Measurements from ENCODE around the gene MED25.

MED25 gene

GRCh38 chr19:49817964-49818648 lies at the start of gene MED25:
TSS of gene MED25 (plus strand) at chr19:49818289. CDS start at chr19:49818342, 53 bp downstream.
- no peak; the same call in 1 of the 2 replicates for TF ChIP-seq CTCF (IDR thresholded peaks at IDR 0.05; ENCODE audit: low read depth, low read length)
- DNase-seq (ENCODE audit: extremely low read depth, low read depth) = peak; percentile 61

- DNase-seq (ENCODE audit: extremely low read depth, low read depth) = no peak
- TF ChIP-seq CTCF (IDR thresholded peaks at IDR 0.05; ENCODE audit: low read depth, low read length) = no peak
These were observed 47.6 kb upstream of the MED25 start for GRCh38 chr19:49770529-49770928.

GRCh38 chr19:49771674-49772139 lies 46.4 kb upstream of the MED25 start:
- DNase-seq (ENCODE audit: extremely low read depth, low read depth) = no peak

GRCh38 chr19:49772850-49773432 lies 45.1 kb upstream of the MED25 start:
- TF ChIP-seq CTCF (IDR thresholded peaks at IDR 0.05; ENCODE audit: low read depth, low read length) = no peak
- no peak for DNase-seq (ENCODE audit: extremely low read depth, low read depth)

More at GRCh38 chr19:49771674-49772139, 46.4 kb upstream of the MED25 start:
- TF ChIP-seq CTCF (IDR thresholded peaks at IDR 0.05; ENCODE audit: low read depth, low read length) = no peak

- no peak for DNase-seq (ENCODE audit: extremely low read depth, low read depth)
- no peak for TF ChIP-seq CTCF (IDR thresholded peaks at IDR 0.05; ENCODE audit: low read depth, low read length)
These were observed 44.3 kb upstream of the MED25 start for GRCh38 chr19:49773663-49774350.

- no peak for TF ChIP-seq CTCF (IDR thresholded peaks at IDR 0.05; ENCODE audit: low read depth, low read length)
- DNase-seq (ENCODE audit: extremely low read depth, low read depth) = no peak
These were observed 43.1 kb upstream of the MED25 start for GRCh38 chr19:49774969-49775368.
